ENCODE data around the gene B3GALT6.
A peak's percentile ranks its signal among the peaks of the same experiment; 100 is the strongest.
"Not testable (repeated sequence)": the region's sequence is repeated elsewhere in the genome, so short reads cannot be mapped to it uniquely, and the experiment has no call there.

Gene B3GALT6

GRCh38 chr1:1245817-1246576 lies 14.0 kb downstream of the B3GALT6 start:
- DNase-seq = no peak

- no peak for DNase-seq
Measured at GRCh38 chr1:1246577-1247340, 14.7 kb downstream of the B3GALT6 start, which contains the start of gene C1QTNF12. TSS of gene C1QTNF12 (minus strand) at chr1:1246722. CDS start at chr1:1246690, 32 bp downstream.

GRCh38 chr1:1247341-1247913 lies 15.4 kb downstream of the B3GALT6 start:
- no peak for DNase-seq

- not testable (repeated sequence) for DNase-seq
Measured at GRCh38 chr1:1248009-1248913, 16.2 kb downstream of the B3GALT6 start.

- DNase-seq = no peak
Measured at GRCh38 chr1:1250786-1251284, 18.8 kb downstream of the B3GALT6 start.

GRCh38 chr1:1253314-1253713 lies 21.3 kb downstream of the B3GALT6 start:
- no peak for DNase-seq

GRCh38 chr1:1253972-1254666 lies 22.1 kb downstream of the B3GALT6 start:
- DNase-seq = no peak

GRCh38 chr1:1254667-1254998 lies 22.6 kb downstream of the B3GALT6 start:
- no peak for DNase-seq

- DNase-seq = no peak
Measured at GRCh38 chr1:1255078-1255477, 23.0 kb downstream of the B3GALT6 start.

- DNase-seq = no peak
Measured at GRCh38 chr1:1255611-1256010, 23.6 kb downstream of the B3GALT6 start.

GRCh38 chr1:1256956-1257871 lies 25.2 kb downstream of the B3GALT6 start:
- DNase-seq = no peak

- DNase-seq = no peak
Measured at GRCh38 chr1:1259119-1259488, 27.1 kb downstream of the B3GALT6 start.

- no peak for DNase-seq
Measured at GRCh38 chr1:1259540-1259939, 27.5 kb downstream of the B3GALT6 start.

- DNase-seq = peak; percentile 60
Measured at GRCh38 chr1:1259951-1260600, 28.0 kb downstream of the B3GALT6 start.

- no peak for DNase-seq
Measured at GRCh38 chr1:1260843-1261560, 29.0 kb downstream of the B3GALT6 start.

GRCh38 chr1:1262071-1262470 lies 30.0 kb downstream of the B3GALT6 start:
- DNase-seq = no peak

GRCh38 chr1:1262758-1263157 lies 30.7 kb downstream of the B3GALT6 start:
- DNase-seq = no peak

GRCh38 chr1:1264026-1264425 lies 32.0 kb downstream of the B3GALT6 start:
- DNase-seq = no peak

GRCh38 chr1:1264868-1265272 lies 32.8 kb downstream of the B3GALT6 start:
- DNase-seq = no peak
